Endothelial cell of umbilical vein (primary cell): Measurements from ENCODE around the gene CCN5. TPM values are rescaled to one million over a fixed set of nuclear protein-coding genes. Genes with fewer than 3 reads are reported as not detected.

Experiments
- BruUV-seq: library from RNA; stranded (reverse); fragments of 400-500 nt; replicated peaks from 2 replicates; lab custom pipeline; 2021; lab: Mats Ljungman, UMichigan
- CTCF ChIA-PET: fragments of 300-600, 350-600 bp; sonication (Branson Sonifier 250); formaldehyde crosslinking; loops from one replicate; lab custom pipeline; 2021; ENCODE audit warnings: antibody characterized with exemption, inconsistent platforms; lab: Charles Lee
- POLR2A ChIA-PET: fragments of 300-600, 350-600 bp; sonication (Branson Sonifier 250); formaldehyde crosslinking; loops from one replicate; lab custom pipeline; 2021; ENCODE audit warnings: antibody characterized with exemption, inconsistent platforms; lab: Charles Lee
- DNase-seq: peaks from one replicate; pipeline ENCODE4 v3.0.0-alpha.2; 2011; ENCODE audit warnings: low read depth, low spot score
- FAIRE-seq: peaks from 2 replicates; lab custom pipeline; 2011; peaks lifted over from hg19 to GRCh38; lab: Jason Lieb, UNC
- H2AFZ ChIP-seq: 2 replicates; pipeline ENCODE4 v1.6.0; 2012; ENCODE audit warnings: low read depth, low read length, control low read depth, inconsistent platforms
- H3K27ac ChIP-seq: 2 replicates; pipeline ENCODE4 v1.5.1; 2011; ENCODE audit warnings: low read depth, mild to moderate bottlenecking, control low read depth, low read length, moderate library complexity; ENCODE audit not compliant: insufficient read depth
- H3K27me3 ChIP-seq, 2 experiments: 2 replicates each; pipeline versions ENCODE4 v1.6.0 to v1.6.1; 2011; ENCODE audit warnings: low read length in 2 of 2, mixed read lengths in 1 of 2; ENCODE audit not compliant: control insufficient read depth in 2 of 2, insufficient read depth in 2 of 2
- H3K36me3 ChIP-seq, 2 experiments: 2 replicates in 1 of 2; 3 replicates in 1 of 2; pipeline ENCODE4 v1.5.1; 2011; ENCODE audit warnings: low read length in 2 of 2, mild to moderate bottlenecking in 1 of 2, moderate library complexity in 1 of 2; ENCODE audit not compliant: control insufficient read depth in 2 of 2, insufficient read depth in 2 of 2; ENCODE audit errors: extremely low read depth in 1 of 2
- H3K4me1 ChIP-seq: 3 replicates; pipeline ENCODE4 v1.5.1; 2011; ENCODE audit warnings: mild to moderate bottlenecking, low read length; ENCODE audit not compliant: control insufficient read depth, insufficient read depth; ENCODE audit errors: extremely low read depth
- H3K4me2 ChIP-seq: 2 replicates; pipeline ENCODE4 v1.6.1; 2011; ENCODE audit warnings: low read length, control low read depth, mixed read lengths; ENCODE audit not compliant: insufficient read depth
- H3K4me3 ChIP-seq, 3 experiments: fragments of 200-600 bp in 1 of 3; sonication (generic), shearing (Covaris generic) in 1 of 3; replicated peaks in 1 of 3; 2 replicates each; pipeline ENCODE4 v1.5.1; 2011 to 2016; ENCODE audit warnings: control low read depth in 3 of 3, low read length in 3 of 3, mild to moderate bottlenecking in 2 of 3, inconsistent platforms in 1 of 3, low read depth in 1 of 3, moderate library complexity in 1 of 3; ENCODE audit not compliant: insufficient read depth in 1 of 3
- H3K79me2 ChIP-seq: 2 replicates; pipeline ENCODE4 v1.6.0; 2012; ENCODE audit warnings: low read length, inconsistent platforms; ENCODE audit not compliant: control insufficient read depth, insufficient read depth
- H3K9ac ChIP-seq: replicated peaks from 2 replicates; pipeline ENCODE3; 2011; ENCODE audit warnings: low read length, control low read depth; ENCODE audit not compliant: insufficient read depth; ENCODE audit errors: extremely low read depth
- H3K9me1 ChIP-seq: replicated peaks from 3 replicates; pipeline ENCODE4 v1.6.0; 2011; ENCODE audit warnings: mild to moderate bottlenecking, low read length; ENCODE audit not compliant: control insufficient read depth, insufficient read depth; ENCODE audit errors: extremely low read depth
- H3K9me3 ChIP-seq: replicated peaks from 2 replicates; pipeline ENCODE4 v1.5.1; 2012; ENCODE audit warnings: low read length, inconsistent platforms; ENCODE audit not compliant: control insufficient read depth, insufficient read depth
- H4K20me1 ChIP-seq: replicated peaks from 2 replicates; pipeline ENCODE3; 2011; ENCODE audit warnings: mild to moderate bottlenecking, low read length; ENCODE audit not compliant: control insufficient read depth, insufficient read depth; ENCODE audit errors: extremely low read depth
- CTCF ChIP-seq, 2 donors: IDR thresholded peaks; 1 replicate in 1 of 2; 2 replicates in 1 of 2; pipeline ENCODE4 v1.5.1; 2011; ENCODE audit warnings: low read length in 2 of 2, mild to moderate bottlenecking in 2 of 2, moderate library complexity in 2 of 2, control low read depth in 1 of 2, inconsistent platforms in 1 of 2, low read depth in 1 of 2; ENCODE audit not compliant: insufficient read depth in 1 of 2; ENCODE audit errors: extremely low read depth in 1 of 2
- EZH2 ChIP-seq: IDR thresholded peaks from 2 replicates; pipeline ENCODE4 v1.6.1; 2012; ENCODE audit warnings: borderline replicate concordance, low read depth, mild to moderate bottlenecking, moderate library complexity, low read length, inconsistent platforms; ENCODE audit not compliant: severe bottlenecking
- FOS ChIP-seq: IDR thresholded peaks from 2 replicates; pipeline ENCODE4 v1.6.1; 2011; ENCODE audit warnings: mild to moderate bottlenecking, low read length, moderate library complexity, borderline replicate concordance; ENCODE audit not compliant: insufficient read depth
- GATA2 ChIP-seq: IDR thresholded peaks from 2 replicates; pipeline ENCODE4 v1.7.0; 2011; ENCODE audit warnings: low read depth, mild to moderate bottlenecking, moderate library complexity, mixed read lengths, low read length; ENCODE audit not compliant: insufficient read length, insufficient read depth
- JUN ChIP-seq: IDR thresholded peaks from 2 replicates; pipeline ENCODE4 v1.6.1; 2011; ENCODE audit warnings: borderline replicate concordance, low read depth; ENCODE audit not compliant: insufficient read length, insufficient read depth
- MAX ChIP-seq: IDR thresholded peaks from 2 replicates; pipeline ENCODE4 v1.6.1; 2011; ENCODE audit not compliant: insufficient read depth, insufficient read length
- MYC ChIP-seq: IDR thresholded peaks from one replicate; pipeline ENCODE4 v1.6.1; 2011; ENCODE audit warnings: mild to moderate bottlenecking, low read depth, low read length
- POLR2A ChIP-seq: IDR thresholded peaks from 2 replicates; pipeline ENCODE4 v1.6.1; 2012; ENCODE audit warnings: low read depth, mild to moderate bottlenecking, control low read depth, low read length
- POLR2AphosphoS5 ChIP-seq: IDR thresholded peaks from 2 replicates; pipeline ENCODE4 v1.6.1; 2012; ENCODE audit warnings: low read depth, mild to moderate bottlenecking, control low read depth, low read length, moderate library complexity; ENCODE audit not compliant: insufficient read depth
- dilution Hi-C: fragments of 300-500 bp; cut with MboI; formaldehyde crosslinking; loops from one replicate; pipeline ENCODE4 v1.15.0; 2019; ENCODE audit warnings: low sequenced_read_pairs; ENCODE audit not compliant: extremely low pct_ligation_motif_present
- intact Hi-C: fragments of 100-400 bp; cut with micrococcal nuclease; formaldehyde crosslinking; loops from one replicate; pipeline ENCODE4 v1.10.0; 2022
- polyA plus RNA-seq, 4 experiments: library from polyadenylated mRNA; depleted of rRNA in 3 of 4; stranded (reverse) in 3 of 4; unstranded in 1 of 4; fragments of >200 nt; gene quantifications; 2 replicates each; pipeline versions ENCODE4 v1.2.1 to v1.2.3, GENCODE V29; 2011 to 2012; ENCODE audit warnings: missing spikeins in 1 of 4
- total RNA-seq: library from RNA; stranded (reverse); gene quantifications from 2 replicates; pipeline ENCODE4 v1.2.3, GENCODE V29; 2021

CCN5 gene
- total and polyA plus RNA-seq, 2 donors (not counting 3 experiments of a cell fraction or from before 2014, with no cell fraction given) = 0.03 TPM; not detected in 1

DNA sequence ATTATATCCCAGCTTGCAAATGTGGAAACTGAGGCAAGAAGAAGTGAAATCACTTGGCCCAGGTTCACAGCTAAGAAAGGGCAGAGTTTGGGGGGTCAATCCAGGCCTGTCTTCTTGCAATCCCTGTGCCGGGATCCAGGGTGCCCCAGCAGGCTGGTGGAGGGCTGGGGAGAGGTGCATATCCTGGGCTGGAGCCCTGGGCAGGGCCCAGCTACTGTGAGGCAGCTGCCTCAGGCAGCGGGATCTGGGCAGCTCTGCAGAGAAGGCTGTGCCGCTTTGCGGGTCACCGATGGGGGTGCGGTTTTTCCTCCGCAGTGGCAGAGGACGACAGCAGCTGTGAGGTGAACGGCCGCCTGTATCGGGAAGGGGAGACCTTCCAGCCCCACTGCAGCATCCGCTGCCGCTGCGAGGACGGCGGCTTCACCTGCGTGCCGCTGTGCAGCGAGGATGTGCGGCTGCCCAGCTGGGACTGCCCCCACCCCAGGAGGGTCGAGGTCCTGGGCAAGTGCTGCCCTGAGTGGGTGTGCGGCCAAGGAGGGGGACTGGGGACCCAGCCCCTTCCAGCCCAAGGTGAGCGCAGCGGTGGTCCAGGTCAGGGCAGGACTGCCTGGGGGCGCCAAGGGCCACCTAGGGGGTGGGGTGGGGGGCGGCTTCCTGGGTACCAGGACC, 9.4 kb downstream of the CCN5 start:
- Histone ChIP-seq H3K36me3 (no peaks in the 10 kb centered on the region), H3K9me1 (no peaks in the 10 kb centered on the region), H3K9me3 (no peaks in the 10 kb centered on the region), H3K4me2 (no peak overlapping the region), H3K27me3 (no peaks in the 10 kb centered on the region), H3K4me1 (peaks cover 25% of the 10 kb centered on the region), H3K27ac (no peak overlapping the region), H4K20me1 (no peaks in the 10 kb centered on the region), H2AFZ (no peak overlapping the region), H3K4me3 (no peak overlapping the region), H3K9ac (no peak overlapping the region), H3K79me2 (no peaks in the 10 kb centered on the region)
- ChIA-PET CTCF (interaction anchor here (0.7 kb wide), 1 partner anchor 9 kb away, joined by 4 read pairs; no protein-coding TSS in a partner anchor), POLR2A (no interaction called here)
- TF ChIP-seq JUN (no peak), EZH2 (no peak), GATA2 (no peak), CTCF (IDR thresholded peaks at IDR 0.05; ENCODE audit: extremely low read depth in 1 of 2, insufficient read depth in 1 of 2, low read depth in 1 of 2, low read length in 2 of 2) (no peak), FOS (no peak), POLR2A (no peak), MYC (no peak), POLR2AphosphoS5 (no peak), MAX (no peak)
- FAIRE-seq (no peak), DNase-seq (no peak)
- dilution Hi-C loops = no loop called here
- no TSS peak for BruUV-seq
- intact Hi-C loops = no loop called here
